ENCODE data around the gene FCHSD2.

DNA sequence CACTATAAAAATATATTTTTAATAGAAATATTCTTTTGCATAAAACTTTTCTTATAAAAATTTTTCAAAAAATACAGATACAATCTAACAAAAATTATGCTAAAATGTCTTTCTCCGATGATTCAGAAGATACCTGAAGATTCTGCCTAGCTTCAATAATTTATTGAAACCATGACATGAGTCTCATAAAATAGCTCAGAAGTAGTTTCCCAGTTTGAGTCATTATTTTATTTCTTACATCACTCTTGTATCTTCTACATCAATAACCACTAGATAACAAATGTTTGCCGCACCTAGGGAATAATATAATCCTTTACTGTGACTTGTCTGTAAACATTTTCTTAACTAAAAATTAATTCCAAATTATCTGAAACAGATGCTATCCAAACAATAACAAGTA, 158.6 kb downstream of the FCHSD2 start:
- TF ChIP-seq POLR2A (IDR thresholded peaks at IDR 0.05) (no peak), CTCF (IDR thresholded peaks at IDR 0.05 in 8 of 11, conservative IDR thresholded peaks at IDR 0.05 in 3 of 11) (no peak), POLR2AphosphoS5 (IDR thresholded peaks at IDR 0.05) (no peak)
